ENCODE results near the gene OPCML. TPM values are rescaled to one million over a fixed set of nuclear protein-coding genes. Genes with fewer than 3 reads are reported as not detected.

OPCML gene
- total RNA-seq, 1 experiment from 2014 or later: 0.94 TPM

DNA sequence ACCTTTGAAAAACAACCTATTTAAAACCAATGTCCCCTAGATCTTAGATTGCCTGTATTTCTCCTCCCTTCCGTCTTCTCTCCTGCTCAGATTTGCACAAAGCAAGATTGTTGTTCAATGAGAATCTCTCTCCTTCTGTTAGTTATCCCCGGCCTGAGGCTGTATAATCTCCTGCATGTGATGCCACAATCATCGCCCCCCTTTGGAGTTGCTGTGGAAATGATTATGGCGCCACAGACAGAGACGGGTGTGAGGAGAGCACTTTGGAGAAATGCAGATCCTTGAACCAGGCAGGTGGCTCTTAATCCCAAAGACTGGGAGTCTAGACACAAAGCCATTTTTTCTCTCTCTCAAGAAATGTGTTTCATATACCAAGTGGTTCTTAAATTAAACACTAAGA lies 941.3 kb downstream of the OPCML start:
- H3K27me3 Mint-ChIP-seq (ENCODE audit: low read depth): no peaks in the 10 kb centered on the region

More for the DNA sequence above, 941.3 kb downstream of the OPCML start:
- Histone ChIP-seq H3T11ph (ENCODE audit: low read length) (no peak overlapping the region), H2BK15ac (ENCODE audit: low read depth, low read length) (no peak overlapping the region), H3K4ac (ENCODE audit: low read depth, low read length) (no peak overlapping the region), H2AFZ (ENCODE audit: low read length) (no peak overlapping the region), H3K56ac (ENCODE audit: insufficient read length, low read depth, low read length) (no peak overlapping the region), H3K27me3 (ENCODE audit: insufficient read depth, low read length) (no peaks in the 10 kb centered on the region), H3K9me3 (ENCODE audit: control insufficient read depth, low read depth, low read length) (no peaks in the 10 kb centered on the region), H3K18ac (ENCODE audit: insufficient read length, low read depth, low read length) (no peak overlapping the region), H3K4me1 (ENCODE audit: insufficient read depth, low read length) (no peaks in the 10 kb centered on the region), H2BK12ac (ENCODE audit: insufficient read length, low read depth, low read length) (no peak overlapping the region), H3K79me2 (ENCODE audit: insufficient read depth, low read length) (no peaks in the 10 kb centered on the region), H3K23me2 (ENCODE audit: insufficient read length, low read depth, low read length, poor library complexity, severe bottlenecking) (no peaks in the 10 kb centered on the region), H4K5ac (ENCODE audit: insufficient read length, low read depth, low read length) (no peak overlapping the region), H3K23ac (ENCODE audit: insufficient read length, low read depth, low read length) (no peak overlapping the region), H3K14ac (ENCODE audit: insufficient read depth, low read length) (no peak overlapping the region), H2BK120ac (ENCODE audit: low read depth, low read length, poor library complexity, severe bottlenecking) (no peak overlapping the region), H4K8ac (replicated peaks; ENCODE audit: insufficient read length, low read depth, low read length) (no peak overlapping the region), H4K91ac (ENCODE audit: insufficient read length, low read depth, low read length) (no peak overlapping the region), H2BK5ac (ENCODE audit: insufficient read length, low read length) (no peak overlapping the region), H2BK20ac (ENCODE audit: low read depth, low read length, poor library complexity, severe bottlenecking) (no peak overlapping the region), H3K9ac (ENCODE audit: extremely low read depth, insufficient read length, low read length) (no peak overlapping the region), H3K79me1 (ENCODE audit: insufficient read depth, low read depth, low read length, poor library complexity, severe bottlenecking) (no peaks in the 10 kb centered on the region), H4K20me1 (ENCODE audit: control insufficient read depth, insufficient read depth, insufficient read length) (no peaks in the 10 kb centered on the region), H3K27ac (ENCODE audit: insufficient read length, low read depth, low read length) (no peak overlapping the region), H2AK5ac (ENCODE audit: insufficient read length, low read length) (no peak overlapping the region), H3K4me2 (ENCODE audit: insufficient read depth, insufficient read length, low read length) (no peak overlapping the region)
- no CpG with 5 or more reads among the region's 5 CpGs for WGBS (ENCODE audit: extremely low coverage, insufficient read length, low lambda C conversion rate)
- TF ChIP-seq, protein P1, sequence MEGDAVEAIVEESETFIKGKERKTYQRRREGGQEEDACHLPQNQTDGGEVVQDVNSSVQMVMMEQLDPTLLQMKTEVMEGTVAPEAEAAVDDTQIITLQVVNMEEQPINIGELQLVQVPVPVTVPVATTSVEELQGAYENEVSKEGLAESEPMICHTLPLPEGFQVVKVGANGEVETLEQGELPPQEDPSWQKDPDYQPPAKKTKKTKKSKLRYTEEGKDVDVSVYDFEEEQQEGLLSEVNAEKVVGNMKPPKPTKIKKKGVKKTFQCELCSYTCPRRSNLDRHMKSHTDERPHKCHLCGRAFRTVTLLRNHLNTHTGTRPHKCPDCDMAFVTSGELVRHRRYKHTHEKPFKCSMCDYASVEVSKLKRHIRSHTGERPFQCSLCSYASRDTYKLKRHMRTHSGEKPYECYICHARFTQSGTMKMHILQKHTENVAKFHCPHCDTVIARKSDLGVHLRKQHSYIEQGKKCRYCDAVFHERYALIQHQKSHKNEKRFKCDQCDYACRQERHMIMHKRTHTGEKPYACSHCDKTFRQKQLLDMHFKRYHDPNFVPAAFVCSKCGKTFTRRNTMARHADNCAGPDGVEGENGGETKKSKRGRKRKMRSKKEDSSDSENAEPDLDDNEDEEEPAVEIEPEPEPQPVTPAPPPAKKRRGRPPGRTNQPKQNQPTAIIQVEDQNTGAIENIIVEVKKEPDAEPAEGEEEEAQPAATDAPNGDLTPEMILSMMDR (conservative IDR thresholded peaks at IDR 0.05): no peak
- Mint-ChIP-seq H3K9me3 (no peaks in the 10 kb centered on the region), H3K27ac (no peak overlapping the region; a peak in 1 of 7 replicates), H3K4me3 (no peak overlapping the region), H3K36me3 (ENCODE audit: insufficient read depth in 1 of 3, low read depth in 3 of 3) (no peaks in the 10 kb centered on the region), H3K4me1 (0 out of 4 replicates have a peak, but pooled peaks cover 0 to 2% of the 10 kb centered on the region in 2 experiments)
- DNase-seq: no peak

Data from H9 (cell line).